ENCODE data around the gene LLGL2.

The LLGL2 gene

DNA sequence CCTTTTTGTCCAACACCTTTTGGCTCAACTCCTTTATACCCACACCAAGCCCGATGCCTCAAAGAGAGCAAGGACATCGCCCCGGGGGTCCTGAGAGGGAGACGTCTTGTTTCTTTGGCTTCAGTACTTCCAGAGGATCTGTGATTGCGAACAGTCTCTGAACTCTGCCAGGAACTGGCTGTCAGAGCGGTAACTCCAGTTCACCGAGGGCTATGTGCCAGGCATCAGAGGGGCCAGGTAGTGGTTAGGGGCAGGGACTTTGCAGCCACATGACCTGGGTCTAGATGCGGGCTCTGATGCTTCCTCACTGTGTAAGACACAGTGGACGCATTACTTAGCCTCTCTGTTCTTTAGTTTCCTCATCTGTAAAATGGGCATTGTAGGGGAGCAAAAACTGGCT, 21.6 kb downstream of the LLGL2 start:
- TF ChIP-seq EZH2 (optimal IDR thresholded peaks at IDR 0.05; ENCODE audit: low read depth, low read length) = no peak
- no peak for TF ChIP-seq EZH2phosphoT487 (IDR thresholded peaks at IDR 0.05; ENCODE audit: low read length)
- TF ChIP-seq, protein P1, sequence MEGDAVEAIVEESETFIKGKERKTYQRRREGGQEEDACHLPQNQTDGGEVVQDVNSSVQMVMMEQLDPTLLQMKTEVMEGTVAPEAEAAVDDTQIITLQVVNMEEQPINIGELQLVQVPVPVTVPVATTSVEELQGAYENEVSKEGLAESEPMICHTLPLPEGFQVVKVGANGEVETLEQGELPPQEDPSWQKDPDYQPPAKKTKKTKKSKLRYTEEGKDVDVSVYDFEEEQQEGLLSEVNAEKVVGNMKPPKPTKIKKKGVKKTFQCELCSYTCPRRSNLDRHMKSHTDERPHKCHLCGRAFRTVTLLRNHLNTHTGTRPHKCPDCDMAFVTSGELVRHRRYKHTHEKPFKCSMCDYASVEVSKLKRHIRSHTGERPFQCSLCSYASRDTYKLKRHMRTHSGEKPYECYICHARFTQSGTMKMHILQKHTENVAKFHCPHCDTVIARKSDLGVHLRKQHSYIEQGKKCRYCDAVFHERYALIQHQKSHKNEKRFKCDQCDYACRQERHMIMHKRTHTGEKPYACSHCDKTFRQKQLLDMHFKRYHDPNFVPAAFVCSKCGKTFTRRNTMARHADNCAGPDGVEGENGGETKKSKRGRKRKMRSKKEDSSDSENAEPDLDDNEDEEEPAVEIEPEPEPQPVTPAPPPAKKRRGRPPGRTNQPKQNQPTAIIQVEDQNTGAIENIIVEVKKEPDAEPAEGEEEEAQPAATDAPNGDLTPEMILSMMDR (IDR thresholded peaks at IDR 0.05; ENCODE audit: low read length) = no peak
- Histone ChIP-seq H3F3A (ENCODE audit: insufficient read depth, low read length) (no peaks in the 10 kb centered on the region), H3K79me2 (ENCODE audit: low read length) (no peaks in the 10 kb centered on the region), H3K4me3 (ENCODE audit: low read length) (no peak overlapping the region), H3K27ac (ENCODE audit: low read length) (no peak overlapping the region), H4K20me1 (ENCODE audit: insufficient read depth, low read length) (no peaks in the 10 kb centered on the region), H3K36me3 (replicated peaks; ENCODE audit: insufficient read depth, low read length) (no peaks in the 10 kb centered on the region), H3K4me1 (ENCODE audit: low read length) (no peaks in the 10 kb centered on the region), H3K9me2 (replicated peaks; ENCODE audit: insufficient read depth, low read length) (no peaks in the 10 kb centered on the region), H3K27me3 (replicated peaks; ENCODE audit: insufficient read depth, low read length) (no peaks in the 10 kb centered on the region), H3K4me2 (ENCODE audit: low read depth, low read length) (no peak overlapping the region), H3K9ac (ENCODE audit: low read length) (no peak overlapping the region), H3K9me3 (replicated peaks; ENCODE audit: insufficient read depth, low read length) (no peaks in the 10 kb centered on the region), H2AFZ (ENCODE audit: low read length) (no peak overlapping the region)
- DNase-seq = no peak

GRCh38 chr17:75548813-75549212, 23.3 kb downstream of the LLGL2 start:
- DNase-seq = no peak
- no peak overlapping the region for H2AFZ ChIP-seq (ENCODE audit: low read length)
- no peaks in the 10 kb centered on the region for H3K9me2 ChIP-seq (replicated peaks; ENCODE audit: insufficient read depth, low read length)
- H3K36me3 ChIP-seq (replicated peaks; ENCODE audit: insufficient read depth, low read length) = no peaks in the 10 kb centered on the region
- no peaks in the 10 kb centered on the region for H3F3A ChIP-seq (ENCODE audit: insufficient read depth, low read length)
- H3K9me3 ChIP-seq (replicated peaks; ENCODE audit: insufficient read depth, low read length) = no peaks in the 10 kb centered on the region
- H3K79me2 ChIP-seq (ENCODE audit: low read length) = no peaks in the 10 kb centered on the region
- H3K27ac ChIP-seq (ENCODE audit: low read length) = no peak overlapping the region
- TF ChIP-seq EZH2phosphoT487 (IDR thresholded peaks at IDR 0.05; ENCODE audit: low read length) (no peak), EZH2 (optimal IDR thresholded peaks at IDR 0.05; ENCODE audit: low read depth, low read length) (no peak)
- TF ChIP-seq, protein P1 (IDR thresholded peaks at IDR 0.05; ENCODE audit: low read length) = no peak
- no peaks in the 10 kb centered on the region for H3K27me3 ChIP-seq (replicated peaks; ENCODE audit: insufficient read depth, low read length)
- H4K20me1 ChIP-seq (ENCODE audit: insufficient read depth, low read length) = no peaks in the 10 kb centered on the region
- no peak overlapping the region for H3K4me3 ChIP-seq (ENCODE audit: low read length)
- no peak overlapping the region for H3K9ac ChIP-seq (ENCODE audit: low read length)
- H3K4me1 ChIP-seq (ENCODE audit: low read length) = no peaks in the 10 kb centered on the region
- H3K4me2 ChIP-seq (ENCODE audit: low read depth, low read length) = no peak overlapping the region

DNA sequence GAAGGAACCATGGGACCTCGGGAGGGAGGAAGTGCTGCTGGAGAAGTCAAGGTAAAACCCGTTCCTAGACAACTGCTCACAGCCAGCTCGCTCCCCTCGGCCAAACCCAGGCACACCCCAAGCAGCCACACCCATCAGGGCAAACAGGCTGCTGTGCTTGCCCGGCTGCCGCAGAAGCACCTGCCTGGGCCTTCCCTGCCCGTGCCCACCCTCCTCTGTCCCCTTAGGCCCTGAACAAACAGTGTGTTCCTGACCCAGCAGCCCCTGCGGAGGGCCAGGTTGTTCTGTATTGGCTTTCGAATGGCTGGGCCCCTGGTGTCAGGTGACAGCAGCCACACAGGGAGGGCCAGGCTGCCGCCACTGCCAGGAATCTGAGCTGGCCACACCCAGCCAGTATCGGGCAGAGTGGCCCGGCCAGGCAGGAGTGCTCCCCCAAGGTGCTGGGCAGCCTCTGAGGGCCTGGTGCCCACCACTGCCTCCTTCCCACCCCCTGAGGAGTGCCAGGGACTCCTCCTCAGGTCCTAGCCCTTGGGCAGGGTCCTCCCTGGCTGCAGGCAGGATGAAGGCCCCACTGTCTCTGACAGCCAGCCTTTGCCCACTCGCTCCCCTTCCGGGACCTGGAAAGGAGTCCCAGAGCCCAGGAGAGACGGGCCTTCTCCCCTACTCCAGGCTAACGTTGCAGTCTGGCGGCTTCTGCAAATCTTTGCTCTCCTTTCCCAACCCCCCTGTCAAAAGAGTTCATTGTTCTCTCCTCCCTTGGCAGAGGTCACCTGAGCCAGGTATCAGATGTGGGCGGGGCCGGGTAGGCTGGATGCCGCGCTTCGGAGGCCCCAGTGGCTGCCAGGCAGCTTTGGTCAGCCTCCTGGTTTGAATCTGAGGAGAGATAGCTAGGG, 24.0 kb downstream of the LLGL2 start:
- TF ChIP-seq EZH2phosphoT487 (IDR thresholded peaks at IDR 0.05; ENCODE audit: low read length) (no peak), EZH2 (optimal IDR thresholded peaks at IDR 0.05; ENCODE audit: low read depth, low read length) (no peak)
- TF ChIP-seq, protein P1 (IDR thresholded peaks at IDR 0.05; ENCODE audit: low read length) = no peak
- DNase-seq = no peak
- H3K9me2 ChIP-seq (replicated peaks; ENCODE audit: insufficient read depth, low read length) = no peaks in the 10 kb centered on the region
- no peaks in the 10 kb centered on the region for H3K36me3 ChIP-seq (replicated peaks; ENCODE audit: insufficient read depth, low read length)
- H3K4me3 ChIP-seq (ENCODE audit: low read length) = no peak overlapping the region
- no peaks in the 10 kb centered on the region for H3K27me3 ChIP-seq (replicated peaks; ENCODE audit: insufficient read depth, low read length)
- H3K4me2 ChIP-seq (ENCODE audit: low read depth, low read length) = no peak overlapping the region
- H4K20me1 ChIP-seq (ENCODE audit: insufficient read depth, low read length) = no peaks in the 10 kb centered on the region
- no peak overlapping the region for H3K27ac ChIP-seq (ENCODE audit: low read length)
- H2AFZ ChIP-seq (ENCODE audit: low read length) = no peak overlapping the region
- H3K9me3 ChIP-seq (replicated peaks; ENCODE audit: insufficient read depth, low read length) = no peaks in the 10 kb centered on the region
- H3K9ac ChIP-seq (ENCODE audit: low read length) = no peak overlapping the region
- H3F3A ChIP-seq (ENCODE audit: insufficient read depth, low read length) = no peaks in the 10 kb centered on the region
- no peaks in the 10 kb centered on the region for H3K79me2 ChIP-seq (ENCODE audit: low read length)
- no peaks in the 10 kb centered on the region for H3K4me1 ChIP-seq (ENCODE audit: low read length)

Measured in MM.1S (cell line).